Ureter (tissue), 1 donor: ENCODE data around the gene PPIH. TPM values are rescaled to one million over a fixed set of nuclear protein-coding genes. Genes with fewer than 3 reads are reported as not detected.

Experiments
- total RNA-seq: library from RNA; stranded (reverse); gene quantifications from one replicate; pipeline ENCODE4 v1.2.4, GENCODE V29; 2023
- donor health status: DM: yes; HTN: yes; CAD: no.

Gene PPIH
- total RNA-seq, 1 donor from 2014 or later = 27.8 TPM

Other genes with a start within 250 kb of the PPIH start
- 2.7 TPM for gene ZMYND12, start 202.4 kb upstream of the PPIH start, total RNA-seq
- 77.5 TPM for gene PPCS, start 201.9 kb upstream of the PPIH start, total RNA-seq
- gene CCDC30, start 195.1 kb upstream of the PPIH start, total RNA-seq = 8.9 TPM
- 424 TPM for gene YBX1, start 24.0 kb downstream of the PPIH start, total RNA-seq
- not detected for gene CLDN19, start 81.8 kb downstream of the PPIH start, total RNA-seq
- 22.0 TPM for gene P3H1, start 108.6 kb downstream of the PPIH start, total RNA-seq
- gene C1orf50, start 108.8 kb downstream of the PPIH start, total RNA-seq = 8.1 TPM
- gene TMEM269, start 126.6 kb downstream of the PPIH start, total RNA-seq = 0.18 TPM
- 22.8 TPM for gene ERMAP, start 158.7 kb downstream of the PPIH start, total RNA-seq
- gene SVBP, start 159.0 kb downstream of the PPIH start, total RNA-seq = 18.8 TPM
- 8.6 TPM for gene ZNF691, start 188.2 kb downstream of the PPIH start, total RNA-seq